Activated T-cell treated with anti-CD3 and anti-CD28 coated beads, Interleukin-2, amount 50 U/mL, for 4 hours (primary cell): ENCODE data around the gene KLF6. TPM values are rescaled to one million over a fixed set of nuclear protein-coding genes. Genes with fewer than 3 reads are reported as not detected.
A peak's percentile ranks its signal among the peaks of the same experiment; 100 is the strongest.

ENCODE experiments used
- ATAC-seq, 2 donors: fragments of 200-7000 bp; cut with Tn5 transposase; one replicate each; pipeline ENCODE4 v1.10.0; 2021
- DNase-seq: peaks from one replicate; pipeline ENCODE4 v3.0.0-alpha.2; 2020
- H3K27me3 Mint-ChIP-seq: one replicate; pipeline ENCODE4 v1.8.0; 2021; ENCODE audit warnings: low read depth, mixed read lengths
- H3K36me3 Mint-ChIP-seq: one replicate; pipeline ENCODE4 v1.8.0; 2022; ENCODE audit warnings: mixed read lengths; ENCODE audit not compliant: insufficient read depth
- H3K4me1 Mint-ChIP-seq: one replicate; pipeline ENCODE4 v1.8.0; 2021; ENCODE audit warnings: low read depth, mixed read lengths
- H3K4me3 Mint-ChIP-seq: one replicate; pipeline ENCODE4 v1.8.0; 2021; ENCODE audit warnings: mild to moderate bottlenecking, moderate library complexity, mixed read lengths
- H3K9me3 Mint-ChIP-seq: one replicate; pipeline ENCODE4 v1.8.0; 2021; ENCODE audit warnings: mixed read lengths
- total RNA-seq, 3 donors: library from RNA; stranded (reverse); gene quantifications; one replicate each; pipeline ENCODE4 v1.2.1, GENCODE V29; 2021

The KLF6 gene
- total RNA-seq, 3 donors from 2014 or later = 188 to 247 (median 209) TPM

DNA sequence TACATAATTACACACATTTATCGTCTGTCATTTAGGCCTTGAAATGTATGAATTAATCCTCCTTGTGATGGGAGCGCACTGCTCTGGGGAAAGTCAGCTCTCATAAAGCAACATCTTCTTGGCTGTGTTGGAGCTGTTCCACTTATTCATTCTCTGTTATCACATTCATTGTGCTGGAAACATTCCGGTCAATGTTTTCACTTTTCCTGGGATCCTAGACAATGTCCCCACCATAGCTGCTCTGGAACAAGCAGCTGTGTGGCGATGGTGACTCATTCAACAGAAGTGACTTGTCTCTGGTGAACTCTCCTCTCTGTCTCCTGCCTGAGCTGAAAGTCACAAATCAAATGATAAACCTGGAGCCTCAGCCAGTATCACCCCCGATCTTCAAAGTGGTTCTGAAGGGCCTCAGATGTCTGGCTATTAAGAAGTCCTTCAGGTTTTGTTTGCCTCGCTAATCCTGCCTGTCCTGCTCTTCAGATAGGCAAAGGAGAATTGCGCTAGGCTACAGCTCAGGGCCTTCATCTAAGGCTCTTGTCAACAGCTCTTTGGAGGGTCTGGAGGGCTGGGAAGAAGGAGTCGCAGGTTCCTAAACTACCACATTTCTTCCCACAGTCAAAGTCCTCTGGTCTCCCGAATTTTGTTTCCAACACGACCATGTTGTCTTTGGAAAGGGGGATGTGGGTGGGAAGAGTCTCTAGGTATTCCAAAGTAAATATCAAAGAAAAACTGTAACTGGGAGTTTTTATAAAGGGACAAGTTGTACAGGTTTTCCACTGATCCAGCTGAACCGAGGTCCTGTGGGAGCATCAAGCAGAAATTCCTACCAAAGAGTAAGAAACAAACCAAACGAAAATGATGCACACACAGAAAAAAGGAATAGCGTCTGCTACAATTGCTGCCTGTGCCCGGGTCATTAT lies 29.3 kb downstream of the KLF6 start:
- H3K36me3 Mint-ChIP-seq = no peaks in the 10 kb centered on the region
- H3K4me1 Mint-ChIP-seq = peaks cover 55% of the 10 kb centered on the region
- H3K9me3 Mint-ChIP-seq = peaks cover under 1% of the 10 kb centered on the region
- no peak for ATAC-seq
- no peak for DNase-seq
- H3K4me3 Mint-ChIP-seq = no peak overlapping the region
- H3K27me3 Mint-ChIP-seq = no peaks in the 10 kb centered on the region

DNA sequence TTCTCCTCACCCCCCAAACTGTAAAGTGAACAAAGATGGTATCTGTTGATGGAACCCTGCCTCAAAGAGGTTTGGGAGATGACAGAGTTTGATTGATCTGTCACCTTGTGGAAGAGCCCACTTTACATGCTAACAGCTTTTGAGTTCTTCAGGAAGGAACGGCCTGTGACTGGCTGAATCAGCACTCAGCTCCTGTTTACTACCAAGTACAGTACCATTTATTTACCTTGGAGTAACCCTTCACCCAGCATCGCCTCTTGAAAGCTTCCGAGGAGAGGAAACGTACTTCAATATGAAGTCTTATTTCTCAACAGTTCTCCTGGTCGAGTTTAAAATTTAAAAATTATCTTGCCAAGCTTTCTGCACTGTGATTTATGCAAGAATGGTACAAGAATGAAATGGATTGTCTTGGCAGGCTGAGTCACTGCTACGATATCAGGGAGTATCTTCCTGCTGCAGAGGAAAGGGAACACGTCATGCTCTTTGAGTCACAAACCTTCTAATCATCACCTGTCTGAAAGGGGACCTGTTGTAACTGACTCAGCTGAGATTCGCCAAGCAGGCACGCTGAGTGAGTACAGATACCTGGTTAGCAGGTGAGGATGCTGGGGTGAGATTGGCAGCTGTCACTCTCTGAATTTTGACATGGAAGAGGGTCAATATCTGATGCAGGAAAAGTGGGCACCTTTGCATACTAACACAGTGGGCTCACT lies 30.1 kb downstream of the KLF6 start:
- H3K4me3 Mint-ChIP-seq = no peak overlapping the region
- no peaks in the 10 kb centered on the region for H3K27me3 Mint-ChIP-seq
- H3K9me3 Mint-ChIP-seq = no peaks in the 10 kb centered on the region
- peaks cover 51% of the 10 kb centered on the region for H3K4me1 Mint-ChIP-seq
- H3K36me3 Mint-ChIP-seq = no peaks in the 10 kb centered on the region
- DNase-seq (no peak), ATAC-seq (no peak)

- Mint-ChIP-seq H3K4me1 (peaks cover 13% of the 10 kb centered on the region), H3K27me3 (no peaks in the 10 kb centered on the region)
- ATAC-seq = no peak
Observed at GRCh38 chr10:3750854-3751253, 34.2 kb downstream of the KLF6 start.

GRCh38 chr10:3750006-3750816 lies 34.8 kb downstream of the KLF6 start:
- Mint-ChIP-seq H3K4me1 (peaks cover 7% of the 10 kb centered on the region), H3K36me3 (no peaks in the 10 kb centered on the region), H3K27me3 (no peaks in the 10 kb centered on the region), H3K9me3 (no peaks in the 10 kb centered on the region), H3K4me3 (no peak overlapping the region)
- ATAC-seq (no peak), DNase-seq (no peak)

More at GRCh38 chr10:3750854-3751253, 34.2 kb downstream of the KLF6 start:
- DNase-seq = no peak
- Mint-ChIP-seq H3K4me3 (no peak overlapping the region), H3K9me3 (no peaks in the 10 kb centered on the region), H3K36me3 (no peaks in the 10 kb centered on the region)

- Mint-ChIP-seq H3K36me3 (no peaks in the 10 kb centered on the region), H3K9me3 (no peaks in the 10 kb centered on the region), H3K27me3 (no peaks in the 10 kb centered on the region), H3K4me1 (peaks cover under 1% of the 10 kb centered on the region), H3K4me3 (no peak overlapping the region)
- ATAC-seq (no peak), DNase-seq (no peak)
Observed at GRCh38 chr10:3749600-3749999, 35.4 kb downstream of the KLF6 start.

DNA sequence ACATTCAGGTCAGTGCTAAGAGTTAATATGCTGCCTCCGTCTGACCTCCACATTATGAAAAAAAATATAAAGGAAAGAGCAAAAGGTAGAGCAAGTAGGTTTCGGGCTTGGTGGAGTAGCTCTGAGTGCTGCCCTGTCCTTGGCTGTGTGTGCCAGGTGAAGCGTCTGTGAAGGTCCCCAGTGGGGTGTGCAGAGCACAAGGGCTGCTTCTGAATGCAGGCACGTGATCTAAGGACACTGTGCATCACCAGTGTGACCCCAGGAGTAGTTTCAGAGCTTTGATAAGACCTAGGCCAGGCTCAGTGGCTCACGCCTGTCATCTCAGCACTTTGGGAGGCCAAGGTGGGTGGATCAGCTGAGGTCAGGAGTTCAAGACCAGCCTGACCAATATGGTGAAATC lies 36.0 kb downstream of the KLF6 start:
- no peak for ATAC-seq
- H3K4me1 Mint-ChIP-seq = no peaks in the 10 kb centered on the region
- H3K9me3 Mint-ChIP-seq = no peaks in the 10 kb centered on the region
- H3K27me3 Mint-ChIP-seq = no peaks in the 10 kb centered on the region
- H3K4me3 Mint-ChIP-seq = no peak overlapping the region
- DNase-seq = no peak
- H3K36me3 Mint-ChIP-seq = no peaks in the 10 kb centered on the region

DNA sequence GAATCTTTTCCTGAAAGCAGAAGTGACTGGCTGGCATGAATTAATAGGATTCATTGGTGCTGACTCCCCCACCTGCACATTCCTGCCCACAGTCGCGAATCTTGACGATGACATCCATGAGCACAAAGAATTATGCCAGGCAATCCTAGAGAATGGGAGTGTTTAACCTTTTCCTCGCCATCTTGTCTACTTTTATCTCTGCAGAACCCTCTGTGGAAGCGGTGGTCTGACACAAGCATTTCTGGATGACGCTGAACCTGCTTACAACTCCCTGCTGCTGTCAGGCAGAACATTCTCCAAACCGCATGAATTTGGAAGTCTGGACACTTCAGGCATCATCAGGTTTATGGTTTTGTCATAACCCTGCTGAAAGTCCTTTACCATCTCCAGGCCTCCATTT lies 36.5 kb downstream of the KLF6 start:
- ATAC-seq = no peak
- DNase-seq = no peak
- no peaks in the 10 kb centered on the region for H3K27me3 Mint-ChIP-seq
- H3K36me3 Mint-ChIP-seq = no peaks in the 10 kb centered on the region
- H3K9me3 Mint-ChIP-seq = no peaks in the 10 kb centered on the region
- H3K4me3 Mint-ChIP-seq = no peak overlapping the region
- H3K4me1 Mint-ChIP-seq = no peaks in the 10 kb centered on the region

DNA sequence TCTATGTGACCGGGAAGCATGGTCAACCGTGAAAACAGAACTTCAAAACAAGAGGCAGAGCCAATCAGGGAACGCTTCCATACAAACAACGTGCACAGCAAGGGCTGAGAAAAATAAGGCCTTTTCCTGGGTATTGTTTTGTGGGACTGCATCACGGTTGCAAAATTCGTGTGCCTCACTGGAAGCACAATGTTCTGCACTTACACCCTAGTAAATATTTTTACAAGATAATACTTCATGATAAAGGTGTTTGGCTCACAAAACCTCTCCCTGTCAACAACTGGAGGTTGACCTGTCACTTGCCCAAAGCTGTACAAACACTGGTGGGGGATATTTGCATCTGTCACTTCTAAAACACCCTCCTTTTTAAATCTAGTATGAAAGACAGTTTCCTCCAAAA lies 37.0 kb downstream of the KLF6 start:
- no peaks in the 10 kb centered on the region for H3K4me1 Mint-ChIP-seq
- ATAC-seq (no peak), DNase-seq (no peak)
- H3K27me3 Mint-ChIP-seq = no peaks in the 10 kb centered on the region
- no peaks in the 10 kb centered on the region for H3K9me3 Mint-ChIP-seq
- no peak overlapping the region for H3K4me3 Mint-ChIP-seq
- no peaks in the 10 kb centered on the region for H3K36me3 Mint-ChIP-seq

DNA sequence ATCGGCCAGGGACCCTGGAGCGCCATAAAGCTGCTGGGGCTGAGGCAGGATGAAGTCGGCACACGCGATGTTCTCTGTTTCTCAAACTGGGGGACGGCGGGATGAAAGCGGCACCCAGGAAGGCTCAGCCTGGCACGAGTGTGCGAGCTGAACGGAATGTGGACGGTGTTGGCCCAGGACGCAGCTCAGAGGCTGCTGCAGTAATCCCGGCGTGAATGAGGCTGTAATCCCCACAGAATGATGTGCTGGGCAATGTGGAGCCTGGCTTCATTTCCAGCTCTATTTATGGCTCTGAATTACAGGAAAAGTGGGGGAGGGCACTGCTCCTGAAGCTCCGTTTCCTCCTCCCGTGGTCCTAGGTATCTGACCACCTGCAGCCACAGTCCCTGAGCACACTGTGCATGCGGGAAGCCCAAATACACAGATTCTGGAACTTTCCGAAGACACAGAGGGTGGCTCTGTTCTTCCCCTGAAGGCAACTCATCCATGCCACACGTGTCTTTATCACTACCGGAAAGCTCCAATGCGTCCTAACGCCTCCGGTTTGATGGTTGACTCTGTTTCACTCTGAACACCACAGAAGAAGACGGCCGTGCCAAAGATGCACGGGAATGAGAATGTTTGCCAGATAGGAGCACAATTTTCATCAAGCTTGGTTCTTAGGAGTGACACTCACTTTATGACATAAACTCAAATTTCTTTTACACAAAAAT lies 37.6 kb downstream of the KLF6 start:
- DNase-seq (no peak), ATAC-seq (no peak)
- Mint-ChIP-seq H3K4me1 (no peaks in the 10 kb centered on the region), H3K27me3 (no peaks in the 10 kb centered on the region), H3K4me3 (no peak overlapping the region), H3K9me3 (no peaks in the 10 kb centered on the region), H3K36me3 (no peaks in the 10 kb centered on the region)

DNA sequence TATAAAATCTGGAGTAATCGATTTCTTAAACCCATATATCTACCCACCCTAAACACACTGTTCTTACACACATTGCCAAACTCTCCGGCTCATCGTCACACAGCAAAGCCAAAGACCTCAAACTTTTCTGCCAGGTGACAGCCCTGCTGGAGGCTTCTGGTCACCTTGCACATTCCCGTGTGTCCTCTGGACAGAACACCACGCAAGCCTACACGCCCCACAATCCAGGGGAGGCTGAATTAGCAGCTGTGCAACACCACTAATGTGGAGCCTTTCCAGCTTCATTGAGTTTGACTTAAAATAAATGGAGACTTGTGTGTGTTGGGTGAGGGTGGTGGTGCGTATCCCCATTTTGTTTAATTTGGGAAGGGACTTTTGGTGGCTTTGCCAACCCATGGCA lies 38.4 kb downstream of the KLF6 start:
- no peaks in the 10 kb centered on the region for H3K27me3 Mint-ChIP-seq
- peaks cover 7% of the 10 kb centered on the region for H3K4me1 Mint-ChIP-seq
- no peak overlapping the region for H3K4me3 Mint-ChIP-seq
- no peaks in the 10 kb centered on the region for H3K36me3 Mint-ChIP-seq
- no peaks in the 10 kb centered on the region for H3K9me3 Mint-ChIP-seq
- DNase-seq (no peak), ATAC-seq (no peak)

- Mint-ChIP-seq H3K27me3 (no peaks in the 10 kb centered on the region), H3K4me3 (no peak overlapping the region), H3K9me3 (no peaks in the 10 kb centered on the region), H3K4me1 (peaks cover 17% of the 10 kb centered on the region), H3K36me3 (no peaks in the 10 kb centered on the region)
- DNase-seq = no peak
- ATAC-seq = no peak
Observed at GRCh38 chr10:3745521-3745920, 39.5 kb downstream of the KLF6 start.

- DNase-seq = no peak
- Mint-ChIP-seq H3K4me1 (peaks cover 30% of the 10 kb centered on the region), H3K9me3 (no peaks in the 10 kb centered on the region), H3K27me3 (no peaks in the 10 kb centered on the region), H3K36me3 (no peaks in the 10 kb centered on the region), H3K4me3 (peak overlapping the region; percentile 52)
- no peak for ATAC-seq
Observed at GRCh38 chr10:3741688-3742461, 43.1 kb downstream of the KLF6 start.

DNA sequence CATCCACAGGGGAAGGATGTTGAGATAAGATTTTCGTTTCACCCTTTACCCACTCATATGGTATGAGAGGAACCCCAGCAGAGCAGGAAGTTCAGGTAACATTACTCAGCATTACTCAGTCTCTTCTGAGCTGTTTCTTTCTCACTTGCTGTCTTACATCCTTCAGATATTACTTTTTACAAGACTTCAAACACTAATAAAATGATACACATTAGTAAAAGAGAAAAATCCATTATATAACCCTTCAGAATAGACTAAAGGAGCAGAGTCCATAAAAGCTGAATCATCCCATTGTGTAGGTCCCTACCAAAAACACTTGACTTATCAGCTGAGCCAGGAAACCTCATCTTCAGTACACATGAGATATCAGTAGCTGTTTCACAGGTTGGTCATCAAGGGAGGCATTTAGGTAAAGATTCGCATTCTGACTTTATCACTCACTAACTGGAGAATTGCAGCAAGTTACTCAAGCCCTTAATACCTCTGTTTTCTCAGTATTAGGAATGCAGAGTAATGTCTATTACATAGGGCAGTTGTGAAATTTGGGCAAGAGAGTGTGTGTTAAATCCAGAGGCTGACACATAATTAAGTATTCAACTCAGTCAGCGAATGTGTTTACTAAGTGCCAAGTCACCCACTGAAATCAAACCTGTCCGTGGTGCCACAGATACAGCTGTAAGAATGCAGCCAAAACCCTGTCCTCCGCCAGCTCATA lies 44.7 kb downstream of the KLF6 start:
- Mint-ChIP-seq H3K4me1 (peaks cover 30% of the 10 kb centered on the region), H3K4me3 (no peak overlapping the region), H3K27me3 (no peaks in the 10 kb centered on the region), H3K9me3 (no peaks in the 10 kb centered on the region), H3K36me3 (no peaks in the 10 kb centered on the region)
- ATAC-seq = peak; percentile 88 to 89
- DNase-seq = no peak
